Activated CD4-positive, alpha-beta T cell treated with anti-CD3 and anti-CD28 coated beads for 48 hours (primary cell): Measurements from ENCODE around the gene IL13.

Experiments
- DNase-seq: peaks from one replicate; pipeline ENCODE4 v3.0.0-alpha.2; 2020

Gene IL13

GRCh38 chr5:132673488-132673887, 15.5 kb downstream of the IL13 start:
- no peak for DNase-seq

GRCh38 chr5:132673939-132674630, 16.1 kb downstream of the IL13 start, which contains the start of gene IL4:
TSS of gene IL4 (plus strand) at chr5:132673989. CDS start at chr5:132674051, 62 bp downstream.
- no peak for DNase-seq

- DNase-seq = no peak
These were observed 16.9 kb downstream of the IL13 start for GRCh38 chr5:132674671-132675506.

GRCh38 chr5:132675936-132676689, 18.1 kb downstream of the IL13 start:
- DNase-seq = no peak

- no peak for DNase-seq
These were observed 19.2 kb downstream of the IL13 start for GRCh38 chr5:132677191-132677590.

- no peak for DNase-seq
These were observed 19.9 kb downstream of the IL13 start for GRCh38 chr5:132677682-132678400.

- no peak for DNase-seq
These were observed 20.8 kb downstream of the IL13 start for GRCh38 chr5:132678735-132679134.

GRCh38 chr5:132679166-132679565, 21.2 kb downstream of the IL13 start:
- DNase-seq = no peak

GRCh38 chr5:132679717-132680380, 21.9 kb downstream of the IL13 start:
- DNase-seq = no peak

GRCh38 chr5:132680780-132681475, 23.0 kb downstream of the IL13 start:
- no peak for DNase-seq

- DNase-seq = no peak
These were observed 23.5 kb downstream of the IL13 start for GRCh38 chr5:132681476-132681831.

- no peak for DNase-seq
These were observed 24.0 kb downstream of the IL13 start for GRCh38 chr5:132681983-132682382.

GRCh38 chr5:132684491-132684890, 26.5 kb downstream of the IL13 start:
- DNase-seq = no peak

- peak; percentile 42 for DNase-seq
These were observed 27.1 kb downstream of the IL13 start for GRCh38 chr5:132684922-132685720.

GRCh38 chr5:132686193-132686592, 28.2 kb downstream of the IL13 start:
- DNase-seq = no peak

- peak; percentile 41 for DNase-seq
These were observed 30.0 kb downstream of the IL13 start for GRCh38 chr5:132687995-132688394.

GRCh38 chr5:132688536-132689339, 30.8 kb downstream of the IL13 start:
- peak; percentile 42 for DNase-seq

GRCh38 chr5:132689513-132689912, 31.5 kb downstream of the IL13 start:
- DNase-seq = no peak

- DNase-seq = no peak
These were observed 32.2 kb downstream of the IL13 start for GRCh38 chr5:132690156-132690555.
